Suprapubic skin (tissue), 4 donors: ENCODE data around the gene NEK6. TPM values are rescaled to one million over a fixed set of nuclear protein-coding genes. Genes with fewer than 3 reads are reported as not detected.

Source experiments
- DNase-seq, 2 donors: peaks; one replicate each; pipeline ENCODE4 v3.0.0-alpha.2; 2019; ENCODE audit warnings: low spot score in 2 of 2
- H3K27ac ChIP-seq: fragments of 200-600 bp; sonication (generic); one replicate; pipeline ENCODE4 v1.5.1; 2019
- H3K27me3 ChIP-seq: fragments of 200-600 bp; sonication (generic); one replicate; pipeline ENCODE4 v1.5.1; 2019
- H3K36me3 ChIP-seq: fragments of 200-600 bp; sonication (generic); one replicate; pipeline ENCODE4 v1.5.1; 2019
- H3K4me1 ChIP-seq: fragments of 200-600 bp; sonication (generic); one replicate; pipeline ENCODE4 v1.5.1; 2019
- H3K4me3 ChIP-seq: fragments of 200-600 bp; sonication (generic); one replicate; pipeline ENCODE4 v1.5.1; 2019; ENCODE audit warnings: mild to moderate bottlenecking
- H3K9me3 ChIP-seq: fragments of 200-600 bp; sonication (generic); one replicate; pipeline ENCODE4 v1.5.1; 2019
- EP300 ChIP-seq: sonication (generic); formaldehyde crosslinking; IDR thresholded peaks from one replicate; pipeline ENCODE4 v1.6.1; 2017; ENCODE audit warnings: antibody characterized with exemption
- POLR2A ChIP-seq, 2 donors: fragments of 450-650 bp; IDR thresholded peaks; one replicate each; pipeline ENCODE4 v1.6.1; 2017; ENCODE audit warnings: antibody characterized with exemption in 2 of 2, mild to moderate bottlenecking in 2 of 2, moderate library complexity in 2 of 2
- POLR2AphosphoS5 ChIP-seq, 3 donors: sonication (generic); formaldehyde crosslinking; IDR thresholded peaks; one replicate each; pipeline ENCODE4 v1.6.1; 2017; ENCODE audit warnings: antibody characterized with exemption in 3 of 3
- WGBS: methylation state at CpG from one replicate; pipeline ENCODE4 v1.1.5; 2018; 5-methylcytosine and 5-hydroxymethylcytosine counted together
- total RNA-seq, 4 donors: library from RNA; depleted of rRNA; stranded (reverse); fragments of >200 nt; gene quantifications; one replicate each; pipeline ENCODE4 v1.1.0, GENCODE V29; 2016
- TF ChIP-seq, protein P1 (sequence below), 2 donors: fragments of 200-600 bp in 1 of 2; fragments of 450-650 bp in 1 of 2; sonication (generic) in 1 of 2; IDR thresholded peaks; one replicate each; pipeline ENCODE4 v1.5.1; 2016 to 2019; ENCODE audit warnings: antibody characterized with exemption in 2 of 2, mild to moderate bottlenecking in 1 of 2, moderate library complexity in 1 of 2

NEK6 gene
- total RNA-seq, 4 donors from 2014 or later, result 5.4 to 17.5 (median 10.6) TPM

DNA sequence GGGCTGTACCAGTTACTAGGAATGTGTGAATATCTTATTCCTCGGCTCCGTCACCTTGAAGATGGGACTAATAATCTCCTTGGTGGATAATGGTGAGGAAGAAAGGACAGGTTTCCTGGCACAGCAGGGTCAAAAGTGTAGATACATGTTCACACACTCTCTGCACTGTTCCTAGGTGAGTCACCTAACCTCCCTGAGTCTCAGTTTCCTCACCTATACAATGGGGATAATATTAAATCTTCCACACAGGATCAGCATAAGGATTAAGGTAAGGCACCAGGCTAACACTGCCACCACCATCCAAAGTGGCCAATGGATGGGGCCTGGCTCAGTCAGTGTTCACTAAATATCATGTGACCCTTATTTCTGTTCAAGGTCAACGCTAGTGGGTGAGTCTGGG, 90.6 kb downstream of the NEK6 start:
- Histone ChIP-seq H3K9me3 (no peaks in the 10 kb centered on the region), H3K4me3 (no peak overlapping the region), H3K36me3 (peaks cover 94% of the 10 kb centered on the region), H3K27ac (no peak overlapping the region), H3K27me3 (no peaks in the 10 kb centered on the region), H3K4me1 (peaks cover 2% of the 10 kb centered on the region)
- TF ChIP-seq POLR2A (IDR thresholded peaks at IDR 0.05) (no peak), EP300 (no peak), POLR2AphosphoS5 (IDR thresholded peaks at IDR 0.05) (no peak)
- TF ChIP-seq, protein P1, sequence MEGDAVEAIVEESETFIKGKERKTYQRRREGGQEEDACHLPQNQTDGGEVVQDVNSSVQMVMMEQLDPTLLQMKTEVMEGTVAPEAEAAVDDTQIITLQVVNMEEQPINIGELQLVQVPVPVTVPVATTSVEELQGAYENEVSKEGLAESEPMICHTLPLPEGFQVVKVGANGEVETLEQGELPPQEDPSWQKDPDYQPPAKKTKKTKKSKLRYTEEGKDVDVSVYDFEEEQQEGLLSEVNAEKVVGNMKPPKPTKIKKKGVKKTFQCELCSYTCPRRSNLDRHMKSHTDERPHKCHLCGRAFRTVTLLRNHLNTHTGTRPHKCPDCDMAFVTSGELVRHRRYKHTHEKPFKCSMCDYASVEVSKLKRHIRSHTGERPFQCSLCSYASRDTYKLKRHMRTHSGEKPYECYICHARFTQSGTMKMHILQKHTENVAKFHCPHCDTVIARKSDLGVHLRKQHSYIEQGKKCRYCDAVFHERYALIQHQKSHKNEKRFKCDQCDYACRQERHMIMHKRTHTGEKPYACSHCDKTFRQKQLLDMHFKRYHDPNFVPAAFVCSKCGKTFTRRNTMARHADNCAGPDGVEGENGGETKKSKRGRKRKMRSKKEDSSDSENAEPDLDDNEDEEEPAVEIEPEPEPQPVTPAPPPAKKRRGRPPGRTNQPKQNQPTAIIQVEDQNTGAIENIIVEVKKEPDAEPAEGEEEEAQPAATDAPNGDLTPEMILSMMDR (IDR thresholded peaks at IDR 0.05), result no peak
- peak in 1 of 2 donors; percentile 31 for DNase-seq
- WGBS, result 94% methylated on average over 3 of the region's 3 CpGs

DNA sequence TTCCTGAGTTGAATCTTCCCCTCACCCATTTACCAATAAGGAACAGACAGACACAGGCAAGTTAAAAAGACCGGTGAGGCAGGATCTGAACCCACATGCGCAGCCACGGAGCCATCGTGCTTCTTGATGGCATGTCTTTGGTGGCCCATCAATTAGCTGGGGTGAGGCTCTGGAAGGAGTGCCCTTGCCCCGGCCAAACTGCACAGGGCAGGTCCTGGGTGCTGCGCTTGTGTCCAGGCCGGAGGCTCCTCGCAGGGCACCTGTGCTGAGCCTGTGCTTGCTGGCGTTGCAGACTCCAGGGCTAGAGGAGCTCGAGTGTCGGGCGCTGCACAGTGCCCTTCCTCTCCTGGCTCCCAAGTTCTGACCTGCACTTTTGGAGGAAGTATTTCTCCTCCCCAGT, 91.1 kb downstream of the NEK6 start:
- peak in 1 of 2 donors; percentile 76 for DNase-seq
- peaks cover 98% of the 10 kb centered on the region for H3K36me3 ChIP-seq
- WGBS, result 79% methylated on average over 7 of the region's 12 CpGs

DNA sequence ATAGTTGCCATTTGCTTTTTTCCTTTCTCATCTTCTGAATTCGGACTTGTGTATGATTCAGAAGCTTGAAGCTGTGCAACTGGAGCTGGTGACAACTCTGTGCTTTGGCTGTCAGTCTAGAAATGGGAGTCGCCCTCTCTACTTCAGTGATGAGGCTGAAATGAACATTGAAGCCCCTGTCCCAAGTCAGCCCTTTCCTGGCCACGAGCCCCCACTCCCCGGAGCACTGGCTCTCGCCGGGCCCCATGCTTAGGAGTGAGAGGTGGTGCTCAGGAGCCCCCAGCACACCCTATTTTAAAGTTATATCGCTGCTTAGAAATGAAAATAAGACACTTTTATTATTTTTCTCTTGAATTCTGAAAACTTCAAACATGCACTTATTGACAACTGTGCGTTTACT, 91.5 kb downstream of the NEK6 start:
- 92% methylated on average over 8 of the region's 8 CpGs for WGBS
- TF ChIP-seq POLR2A (IDR thresholded peaks at IDR 0.05) (no peak), POLR2AphosphoS5 (IDR thresholded peaks at IDR 0.05) (no peak), EP300 (no peak)
- TF ChIP-seq, protein P1 (IDR thresholded peaks at IDR 0.05), result no peak
- Histone ChIP-seq H3K4me3 (no peak overlapping the region), H3K27ac (no peak overlapping the region), H3K36me3 (peaks cover 98% of the 10 kb centered on the region), H3K4me1 (no peaks in the 10 kb centered on the region), H3K9me3 (no peaks in the 10 kb centered on the region), H3K27me3 (no peaks in the 10 kb centered on the region)
- no peak for DNase-seq

More for the DNA sequence above, 91.1 kb downstream of the NEK6 start:
- no peaks in the 10 kb centered on the region for H3K9me3 ChIP-seq
- no peak overlapping the region for H3K4me3 ChIP-seq
- TF ChIP-seq POLR2AphosphoS5 (IDR thresholded peaks at IDR 0.05) (no peak), POLR2A (IDR thresholded peaks at IDR 0.05) (no peak), EP300 (no peak)
- TF ChIP-seq, protein P1 (IDR thresholded peaks at IDR 0.05), result no peak
- H3K27ac ChIP-seq, result no peak overlapping the region
- H3K27me3 ChIP-seq, result no peaks in the 10 kb centered on the region
- H3K4me1 ChIP-seq, result no peaks in the 10 kb centered on the region

DNA sequence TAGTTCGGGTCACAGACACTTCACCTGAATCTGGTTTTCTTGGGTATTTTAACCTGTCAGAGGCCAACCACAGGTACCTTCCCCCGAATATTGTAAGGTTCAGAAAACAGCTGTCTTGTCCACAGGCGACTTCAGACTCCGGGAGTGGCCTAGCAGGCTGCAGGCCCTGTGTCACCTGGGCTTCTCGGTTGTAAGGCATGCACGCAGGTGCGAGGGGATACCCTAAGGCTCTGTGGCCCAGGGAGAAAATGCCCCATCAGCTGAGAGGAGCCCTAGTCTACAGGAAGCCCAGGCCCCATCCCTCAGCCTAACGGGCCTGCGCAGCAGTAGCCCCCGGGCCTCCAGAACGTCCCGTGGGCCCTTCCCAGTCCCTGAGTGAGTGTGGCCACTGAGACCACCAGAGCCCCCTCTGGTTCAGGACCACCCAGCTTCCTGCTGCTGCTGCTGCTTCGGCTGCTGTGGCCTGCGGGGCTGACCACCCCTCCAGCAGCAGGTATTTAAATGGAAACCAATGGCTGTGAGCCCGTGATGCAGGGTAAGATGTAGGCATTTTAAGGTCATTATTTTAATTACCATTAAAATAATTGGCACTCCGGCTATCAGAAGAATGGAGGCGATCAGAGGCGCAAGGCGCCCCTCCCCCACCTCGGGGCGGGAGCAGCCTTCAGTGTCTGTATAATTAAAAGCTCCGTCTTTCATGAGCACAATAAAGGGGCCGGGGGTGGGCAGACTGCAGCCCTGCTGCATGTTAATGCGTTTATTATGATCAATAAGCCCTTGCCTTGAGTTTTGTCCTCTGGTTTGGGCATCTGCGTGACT, 92.1 kb downstream of the NEK6 start:
- 91% methylated on average over 19 of the region's 25 CpGs for WGBS
- Histone ChIP-seq H3K27me3 (no peaks in the 10 kb centered on the region), H3K36me3 (peaks cover 98% of the 10 kb centered on the region), H3K9me3 (no peaks in the 10 kb centered on the region), H3K4me1 (no peaks in the 10 kb centered on the region), H3K4me3 (no peak overlapping the region), H3K27ac (no peak overlapping the region)
- DNase-seq, result peak; percentile 20 to 63
- no peak for TF ChIP-seq EP300
- TF ChIP-seq POLR2AphosphoS5 (IDR thresholded peaks at IDR 0.05), result no peak
- no peak for TF ChIP-seq POLR2A (IDR thresholded peaks at IDR 0.05)
- TF ChIP-seq, protein P1 (IDR thresholded peaks at IDR 0.05), result no peak

DNA sequence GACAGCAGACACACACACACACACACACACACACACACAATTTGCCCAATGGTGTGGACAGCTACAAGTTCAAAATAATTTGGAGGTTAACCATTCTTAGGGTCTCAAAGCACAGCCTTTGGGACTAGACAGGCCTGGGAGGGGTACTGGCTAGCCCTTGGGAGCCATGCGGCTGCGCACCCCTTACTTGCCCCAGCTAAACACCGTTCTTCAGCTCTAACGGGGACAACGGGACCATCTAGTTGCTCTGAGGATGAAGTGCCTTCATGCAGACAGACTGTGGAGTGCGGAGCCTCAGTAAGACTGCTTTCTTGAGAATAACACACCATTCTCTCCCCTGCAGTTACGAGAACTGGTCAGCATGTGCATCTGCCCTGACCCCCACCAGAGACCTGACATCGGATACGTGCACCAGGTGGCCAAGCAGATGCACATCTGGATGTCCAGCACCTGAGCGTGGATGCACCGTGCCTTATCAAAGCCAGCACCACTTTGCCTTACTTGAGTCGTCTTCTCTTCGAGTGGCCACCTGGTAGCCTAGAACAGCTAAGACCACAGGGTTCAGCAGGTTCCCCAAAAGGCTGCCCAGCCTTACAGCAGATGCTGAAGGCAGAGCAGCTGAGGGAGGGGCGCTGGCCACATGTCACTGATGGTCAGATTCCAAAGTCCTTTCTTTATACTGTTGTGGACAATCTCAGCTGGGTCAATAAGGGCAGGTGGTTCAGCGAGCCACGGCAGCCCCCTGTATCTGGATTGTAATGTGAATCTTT, 92.9 kb downstream of the NEK6 start:
- no peak overlapping the region for H3K27ac ChIP-seq
- peaks cover 98% of the 10 kb centered on the region for H3K36me3 ChIP-seq
- no peaks in the 10 kb centered on the region for H3K4me1 ChIP-seq
- no peak overlapping the region for H3K4me3 ChIP-seq
- no peaks in the 10 kb centered on the region for H3K9me3 ChIP-seq
- TF ChIP-seq EP300 (no peak), POLR2AphosphoS5 (IDR thresholded peaks at IDR 0.05) (no peak), POLR2A (IDR thresholded peaks at IDR 0.05) (no peak)
- TF ChIP-seq, protein P1 (IDR thresholded peaks at IDR 0.05), result no peak
- peak; percentile 45 to 58 for DNase-seq
- WGBS, result 96% methylated on average over 14 of the region's 16 CpGs
- H3K27me3 ChIP-seq, result no peaks in the 10 kb centered on the region
